ENCODE data around the gene ZNF232. TPM values are rescaled to one million over a fixed set of nuclear protein-coding genes. Genes with fewer than 3 reads are reported as not detected.

ZNF232 gene
- polyA plus RNA-seq, 1 of the 3 experiments (the other 2 are of a cell fraction) = 3.4 TPM

GRCh38 chr17:5096731-5097100 is 15.0 kb downstream of the ZNF232 start:
- ChIA-PET CTCF (no interaction called here), POLR2A (no interaction called here)
- peak overlapping the region in 1 of 2 experiments; percentile 23; a peak in 1 of 4 replicates for H3K4me3 ChIP-seq (ENCODE audit: low read depth in 2 of 2, low read length in 1 of 2)
- 27% methylated on average over 7 of the region's 7 CpGs for WGBS (ENCODE audit: low lambda C conversion rate)
- no peaks in the 10 kb centered on the region for H3K4me1 ChIP-seq (ENCODE audit: control insufficient read depth in 1 of 2, insufficient read depth in 2 of 2, low read depth in 1 of 2, low read length in 1 of 2)
- H3K4me2 ChIP-seq = no peak overlapping the region
- H4K20me1 ChIP-seq (ENCODE audit: insufficient read depth) = no peaks in the 10 kb centered on the region
- H3F3A ChIP-seq (replicated peaks; ENCODE audit: insufficient read depth) = peaks cover 4% of the 10 kb centered on the region
- H3K79me2 ChIP-seq (ENCODE audit: insufficient read depth) = no peaks in the 10 kb centered on the region
- no peaks in the 10 kb centered on the region for H3K9me2 ChIP-seq
- no peak overlapping the region for H3K9ac ChIP-seq
- H3K27ac ChIP-seq (ENCODE audit: low read depth in 2 of 2, low read length in 1 of 2) = no peak overlapping the region
- peaks cover 19% of the 10 kb centered on the region; the same call in 1 of the 2 replicates for H3K9me3 ChIP-seq
- no peaks in the 10 kb centered on the region for H3K27me3 ChIP-seq (ENCODE audit: insufficient read depth)
- TF ChIP-seq MXI1 (IDR thresholded peaks at IDR 0.05; ENCODE audit: low read depth, low read length) = no peak
- H3K36me3 ChIP-seq (replicated peaks in 1 of 2; ENCODE audit: control insufficient read depth in 1 of 2, insufficient read depth in 2 of 2, low read length in 1 of 2) = peaks cover 8 to 11% of the 10 kb centered on the region in 2 experiments
- H2AFZ ChIP-seq (ENCODE audit: low read depth) = no peak overlapping the region
- no peak for DNase-seq

- H2AFZ ChIP-seq (ENCODE audit: low read depth) = no peak overlapping the region
- POLR2A ChIA-PET = no interaction called here
- H3K36me3 ChIP-seq (replicated peaks in 1 of 2; ENCODE audit: control insufficient read depth in 1 of 2, insufficient read depth in 2 of 2, low read length in 1 of 2) = peaks cover 19 to 35% of the 10 kb centered on the region in 2 experiments
- no peaks in the 10 kb centered on the region for H4K20me1 ChIP-seq (ENCODE audit: insufficient read depth)
- H3K4me1 ChIP-seq (ENCODE audit: control insufficient read depth in 1 of 2, insufficient read depth in 2 of 2, low read depth in 1 of 2, low read length in 1 of 2) = no peaks in the 10 kb centered on the region
- 90% methylated on average over 6 of the region's 6 CpGs for WGBS (ENCODE audit: low lambda C conversion rate)
- CTCF ChIA-PET = interaction anchor here (1.2 to 1.4 kb wide), 2 partner anchors 14 kb away, joined by 3 read pairs; partner anchors contain the start of gene ZFP3
- H3K9me2 ChIP-seq = no peaks in the 10 kb centered on the region
- no peak for DNase-seq
- no peak for TF ChIP-seq TCF12 (IDR thresholded peaks at IDR 0.05)
- no peak overlapping the region for H3K4me2 ChIP-seq
- no peaks in the 10 kb centered on the region for H3K79me2 ChIP-seq (ENCODE audit: insufficient read depth)
- no peak overlapping the region for H3K27ac ChIP-seq (ENCODE audit: low read depth in 2 of 2, low read length in 1 of 2)
- H3K9ac ChIP-seq = no peak overlapping the region
- H3K4me3 ChIP-seq (ENCODE audit: low read depth in 2 of 2, low read length in 1 of 2) = no peak overlapping the region; a peak in 1 of 4 replicates
- peaks cover 42% of the 10 kb centered on the region; the same call in 1 of the 2 replicates for H3K9me3 ChIP-seq
- no peaks in the 10 kb centered on the region for H3K27me3 ChIP-seq (ENCODE audit: insufficient read depth)
- peaks cover 4% of the 10 kb centered on the region for H3F3A ChIP-seq (replicated peaks; ENCODE audit: insufficient read depth)
Observed at GRCh38 chr17:5092218-5093010, 19.3 kb downstream of the ZNF232 start.

- Histone ChIP-seq H3K9me2 (no peaks in the 10 kb centered on the region), H3K9me3 (no peaks in the 10 kb centered on the region), H3K79me2 (ENCODE audit: insufficient read depth) (no peaks in the 10 kb centered on the region), H3K27ac (ENCODE audit: low read depth in 2 of 2, low read length in 1 of 2) (no peak overlapping the region), H4K20me1 (ENCODE audit: insufficient read depth) (no peaks in the 10 kb centered on the region), H2AFZ (ENCODE audit: low read depth) (no peak overlapping the region), H3K36me3 (replicated peaks in 1 of 2; ENCODE audit: control insufficient read depth in 1 of 2, insufficient read depth in 2 of 2, low read length in 1 of 2) (peaks cover 0 to 2% of the 10 kb centered on the region in 2 experiments), H3K27me3 (ENCODE audit: insufficient read depth) (no peaks in the 10 kb centered on the region), H3K9ac (no peak overlapping the region), H3K4me1 (ENCODE audit: control insufficient read depth in 1 of 2, insufficient read depth in 2 of 2, low read depth in 1 of 2, low read length in 1 of 2) (peaks cover 0 to 9% of the 10 kb centered on the region in 2 experiments; a peak in 1 of 4 replicates), H3F3A (replicated peaks; ENCODE audit: insufficient read depth) (no peaks in the 10 kb centered on the region), H3K4me3 (ENCODE audit: low read depth in 2 of 2, low read length in 1 of 2) (no peak overlapping the region), H3K4me2 (no peak overlapping the region)
- TF ChIP-seq FOXJ3 (CRISPR knock-in tag; IDR thresholded peaks at IDR 0.05) (no peak), GABPA (IDR thresholded peaks at IDR 0.05; ENCODE audit: low read depth) (no peak), TEAD4 (IDR thresholded peaks at IDR 0.05; ENCODE audit: borderline replicate concordance, insufficient read depth) (no peak), IRF3 (IDR thresholded peaks at IDR 0.05; ENCODE audit: low read depth, low read length) (no peak), SIN3A (IDR thresholded peaks at IDR 0.05; ENCODE audit: borderline replicate concordance, low read depth, low read length) (no peak)
- ChIA-PET CTCF (interaction anchor here (0.7 kb wide), 1 partner anchor 19 kb away, joined by 3 read pairs; no protein-coding TSS in a partner anchor), POLR2A (no interaction called here)
- DNase-seq = no peak
- WGBS (ENCODE audit: low lambda C conversion rate) = 86% methylated on average over 3 of the region's 3 CpGs
Observed at GRCh38 chr17:5080591-5080990, 31.1 kb downstream of the ZNF232 start.
